Measurements from ENCODE around the gene CERS6. TPM values are rescaled to one million over a fixed set of nuclear protein-coding genes. Genes with fewer than 3 reads are reported as not detected.
A peak's percentile ranks its signal among the peaks of the same experiment; 100 is the strongest.
"Not testable (repeated sequence)": the region's sequence is repeated elsewhere in the genome, so short reads cannot be mapped to it uniquely, and the experiment has no call there.

Gene CERS6
- total RNA-seq, 3 donors from 2014 or later: 14.1 to 17.2 (median 16.7) TPM

DNA sequence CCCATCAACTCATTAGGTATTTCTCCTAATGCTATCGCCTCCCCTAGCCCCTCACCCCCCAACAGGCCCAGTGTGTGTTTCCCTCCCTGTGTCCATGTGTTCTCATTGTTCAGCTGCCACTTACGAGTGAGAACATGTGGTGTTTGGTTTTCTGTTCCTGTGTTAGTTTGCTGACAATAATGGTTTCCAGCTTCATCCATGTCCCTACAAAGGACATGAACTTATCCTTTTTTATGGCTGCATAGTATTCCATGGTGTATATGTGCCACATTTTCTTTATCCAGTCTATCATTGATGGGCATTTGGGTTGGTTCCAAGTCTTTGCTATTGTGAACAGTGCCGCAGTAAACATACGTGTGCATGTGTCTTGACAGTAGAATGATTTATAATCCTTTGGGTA is 35.7 kb downstream of the CERS6 start:
- not testable (repeated sequence) for ATAC-seq; DNase-seq; H3K9me3 Mint-ChIP-seq; H3K36me3 Mint-ChIP-seq (ENCODE audit: insufficient read depth); H3K27me3 Mint-ChIP-seq (ENCODE audit: low read depth)
- Mint-ChIP-seq H3K4me1 (ENCODE audit: low read depth) (peaks cover 54% of the 10 kb centered on the region), H3K4me3 (peak overlapping the region; percentile 35)

DNA sequence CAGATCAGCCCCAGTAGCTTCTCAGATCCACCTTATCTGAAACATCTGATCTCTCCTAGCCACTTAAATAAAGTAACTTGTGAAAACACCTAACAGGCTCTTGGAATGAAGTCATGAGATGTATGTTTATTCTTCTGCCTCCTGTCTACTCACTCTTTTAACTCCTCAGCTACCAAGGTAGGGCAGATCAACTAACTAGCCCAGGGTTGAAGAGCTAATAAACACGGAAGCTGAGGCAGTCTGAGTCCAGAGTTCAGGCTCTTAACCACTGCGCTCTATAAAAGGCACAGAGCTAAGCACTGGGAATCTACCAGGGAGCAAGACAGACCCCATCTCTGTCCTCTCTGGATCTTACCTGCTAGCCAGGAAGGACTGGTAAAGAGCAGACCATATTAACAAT is 37.1 kb downstream of the CERS6 start:
- H3K9me3 Mint-ChIP-seq; ATAC-seq; H3K27me3 Mint-ChIP-seq (ENCODE audit: low read depth); H3K36me3 Mint-ChIP-seq (ENCODE audit: insufficient read depth); H3K4me3 Mint-ChIP-seq; DNase-seq: not testable (repeated sequence)
- H3K4me1 Mint-ChIP-seq (ENCODE audit: low read depth): peaks cover 60% of the 10 kb centered on the region

DNA sequence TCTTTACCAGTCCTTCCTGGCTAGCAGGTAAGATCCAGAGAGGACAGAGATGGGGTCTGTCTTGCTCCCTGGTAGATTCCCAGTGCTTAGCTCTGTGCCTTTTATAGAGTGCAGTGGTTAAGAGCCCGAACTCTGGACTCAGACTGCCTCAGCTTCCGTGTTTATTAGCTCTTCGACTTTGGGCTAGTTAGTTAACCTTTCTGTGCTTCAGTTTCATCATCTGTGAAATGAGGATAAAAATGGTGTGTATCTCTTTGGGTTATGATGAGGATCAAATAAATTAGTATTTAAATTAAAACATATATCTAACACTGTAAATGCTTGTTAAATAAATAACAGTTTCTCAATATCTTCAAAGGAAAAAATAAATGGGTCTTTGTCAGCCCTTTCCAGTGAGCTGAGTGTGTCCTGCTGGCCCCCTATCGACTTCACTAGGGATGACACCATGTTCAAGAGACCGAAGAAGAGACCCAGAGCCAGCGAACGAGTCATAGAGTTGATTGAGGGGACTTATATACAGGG is 38.2 kb downstream of the CERS6 start:
- peaks cover 58% of the 10 kb centered on the region for H3K4me1 Mint-ChIP-seq (ENCODE audit: low read depth)
- DNase-seq: no peak

DNA sequence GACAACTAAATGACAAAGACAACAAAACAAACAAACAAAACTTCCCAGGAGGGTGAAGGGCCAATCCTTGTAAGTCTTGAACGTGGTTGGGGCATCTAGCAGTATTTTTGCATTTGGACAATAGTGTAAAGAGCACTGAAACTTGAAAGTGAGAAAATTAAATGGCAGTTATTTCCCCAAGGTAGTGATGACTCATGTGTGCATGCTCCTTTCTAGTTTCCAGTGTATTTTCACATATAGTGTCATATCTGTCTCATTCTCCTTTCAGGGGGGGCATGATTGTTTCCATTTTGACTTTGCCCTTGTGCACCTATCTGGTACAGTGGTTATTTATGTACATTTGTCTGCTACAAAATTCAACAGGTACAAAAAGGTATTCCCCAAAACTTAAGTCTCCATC is 39.5 kb downstream of the CERS6 start:
- peaks cover 1% of the 10 kb centered on the region for H3K36me3 Mint-ChIP-seq (ENCODE audit: insufficient read depth)
- peaks cover 47% of the 10 kb centered on the region for H3K4me1 Mint-ChIP-seq (ENCODE audit: low read depth)
- peaks cover 2% of the 10 kb centered on the region for H3K27me3 Mint-ChIP-seq (ENCODE audit: low read depth)
- no peak for DNase-seq
- peak; percentile 74 to 79 for ATAC-seq
- H3K4me3 Mint-ChIP-seq: no peak overlapping the region
- peaks cover 4% of the 10 kb centered on the region for H3K9me3 Mint-ChIP-seq

More for the DNA sequence above, 38.2 kb downstream of the CERS6 start:
- Mint-ChIP-seq H3K9me3 (no peaks in the 10 kb centered on the region), H3K36me3 (ENCODE audit: insufficient read depth) (peaks cover 1% of the 10 kb centered on the region), H3K4me3 (no peak overlapping the region), H3K27me3 (ENCODE audit: low read depth) (peaks cover 2% of the 10 kb centered on the region)
- ATAC-seq: no peak

DNA sequence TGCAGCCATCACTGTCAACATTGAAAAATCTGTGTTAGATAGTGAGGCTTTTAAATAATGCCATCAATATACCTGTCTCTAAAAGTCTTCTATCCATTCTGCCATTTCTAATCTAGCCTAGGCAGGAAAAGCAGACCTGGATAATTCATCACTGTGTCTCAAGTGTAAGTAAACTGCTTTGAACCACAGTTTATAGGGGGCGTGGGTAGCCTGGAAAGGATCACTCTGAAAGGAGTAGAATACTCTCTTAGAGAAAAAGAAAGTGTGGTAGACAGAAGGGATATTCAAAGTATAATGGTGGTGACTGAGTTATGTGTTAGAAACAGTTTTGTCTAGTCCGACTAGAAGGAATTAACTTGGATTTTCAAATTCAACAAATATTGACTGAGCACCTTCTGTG is 40.8 kb downstream of the CERS6 start:
- ATAC-seq: no peak
- Mint-ChIP-seq H3K4me1 (ENCODE audit: low read depth) (peaks cover 35% of the 10 kb centered on the region), H3K36me3 (ENCODE audit: insufficient read depth) (peaks cover 1% of the 10 kb centered on the region)

DNA sequence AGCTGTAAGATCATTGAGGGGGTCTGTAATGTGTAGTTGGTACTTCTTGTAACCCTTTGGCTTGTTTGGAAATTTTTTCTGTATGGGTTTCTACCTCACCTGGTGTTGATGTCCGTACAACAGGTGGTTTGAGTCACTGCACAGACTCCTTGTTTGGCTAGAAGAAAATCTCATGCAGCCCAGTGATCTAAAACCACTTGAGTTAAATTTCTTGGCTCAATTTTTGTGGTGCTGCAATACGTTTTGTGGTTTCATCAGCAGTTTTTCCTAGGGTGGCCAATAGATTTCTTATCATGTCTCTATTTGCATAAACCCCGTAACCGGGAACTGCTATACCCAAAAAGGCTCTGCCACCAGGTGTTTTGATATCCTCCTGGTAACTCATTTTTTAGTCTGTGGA is 43.4 kb downstream of the CERS6 start:
- H3K27me3 Mint-ChIP-seq (ENCODE audit: low read depth): no peaks in the 10 kb centered on the region
- no peak for ATAC-seq
- H3K4me1 Mint-ChIP-seq (ENCODE audit: low read depth): peaks cover 34% of the 10 kb centered on the region
- DNase-seq: no peak
- peaks cover 8% of the 10 kb centered on the region for H3K36me3 Mint-ChIP-seq (ENCODE audit: insufficient read depth)
- no peak overlapping the region for H3K4me3 Mint-ChIP-seq
- peaks cover 12% of the 10 kb centered on the region for H3K9me3 Mint-ChIP-seq

More for the DNA sequence above, 40.8 kb downstream of the CERS6 start:
- H3K4me3 Mint-ChIP-seq: no peak overlapping the region
- DNase-seq: no peak
- H3K27me3 Mint-ChIP-seq (ENCODE audit: low read depth): peaks cover 2% of the 10 kb centered on the region
- peaks cover 4% of the 10 kb centered on the region for H3K9me3 Mint-ChIP-seq

DNA sequence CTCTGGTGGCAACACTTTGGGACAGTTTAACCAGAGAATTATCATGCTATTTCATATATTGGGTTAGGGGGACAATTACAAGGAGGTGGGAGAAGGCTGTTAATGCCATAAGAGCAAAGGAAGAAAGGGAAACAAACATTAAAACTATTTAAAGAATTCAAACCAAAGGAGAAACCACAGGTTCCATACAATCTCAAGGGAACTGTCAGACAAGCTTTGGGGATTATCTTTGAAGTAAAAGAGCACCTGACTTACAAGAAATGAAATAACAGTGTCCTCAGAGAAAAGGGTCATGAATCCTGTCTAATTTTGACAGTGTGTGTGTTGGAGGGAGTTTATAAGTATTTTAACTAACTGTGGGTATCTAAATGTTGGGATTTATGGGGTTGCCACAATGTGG is 44.4 kb downstream of the CERS6 start:
- H3K4me3 Mint-ChIP-seq: no peak overlapping the region
- peaks cover 12% of the 10 kb centered on the region for H3K9me3 Mint-ChIP-seq
- peaks cover 25% of the 10 kb centered on the region for H3K4me1 Mint-ChIP-seq (ENCODE audit: low read depth)
- DNase-seq: no peak
- ATAC-seq: no peak
- H3K36me3 Mint-ChIP-seq (ENCODE audit: insufficient read depth): peaks cover 8% of the 10 kb centered on the region
- H3K27me3 Mint-ChIP-seq (ENCODE audit: low read depth): no peaks in the 10 kb centered on the region

DNA sequence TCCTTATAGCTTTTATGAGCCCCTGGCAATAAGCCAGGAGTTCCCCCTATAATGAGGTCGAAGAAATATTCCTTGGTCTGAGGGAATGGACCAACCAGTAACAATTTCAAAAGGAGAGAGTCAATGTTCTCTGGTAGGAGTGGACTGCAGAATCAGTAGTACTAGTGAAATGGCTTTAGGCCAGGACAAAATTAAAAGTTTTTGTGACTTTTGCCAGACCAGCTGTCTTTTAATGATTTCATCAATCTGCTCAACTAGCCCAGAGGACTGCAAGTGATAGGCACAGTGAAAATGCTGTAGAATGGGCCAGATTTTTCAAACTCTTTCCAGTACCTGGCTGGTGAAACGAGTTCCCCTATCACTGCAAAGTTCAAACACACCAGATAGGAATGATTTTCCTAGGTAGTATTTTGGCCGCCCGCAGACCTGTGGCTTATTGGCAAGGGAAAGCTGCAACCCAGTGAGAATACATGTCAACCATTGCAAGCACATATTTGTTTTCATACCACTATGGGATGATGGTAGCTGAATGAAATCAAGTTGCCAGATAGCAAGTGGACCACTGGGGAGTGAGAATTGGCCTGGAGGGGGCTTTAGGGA is 45.5 kb downstream of the CERS6 start:
- peaks cover 12% of the 10 kb centered on the region for H3K9me3 Mint-ChIP-seq
- H3K4me3 Mint-ChIP-seq: no peak overlapping the region
- ATAC-seq (no peak), DNase-seq (no peak)
- H3K4me1 Mint-ChIP-seq (ENCODE audit: low read depth): peaks cover 19% of the 10 kb centered on the region
- peaks cover 6% of the 10 kb centered on the region for H3K36me3 Mint-ChIP-seq (ENCODE audit: insufficient read depth)
- H3K27me3 Mint-ChIP-seq (ENCODE audit: low read depth): no peaks in the 10 kb centered on the region

DNA sequence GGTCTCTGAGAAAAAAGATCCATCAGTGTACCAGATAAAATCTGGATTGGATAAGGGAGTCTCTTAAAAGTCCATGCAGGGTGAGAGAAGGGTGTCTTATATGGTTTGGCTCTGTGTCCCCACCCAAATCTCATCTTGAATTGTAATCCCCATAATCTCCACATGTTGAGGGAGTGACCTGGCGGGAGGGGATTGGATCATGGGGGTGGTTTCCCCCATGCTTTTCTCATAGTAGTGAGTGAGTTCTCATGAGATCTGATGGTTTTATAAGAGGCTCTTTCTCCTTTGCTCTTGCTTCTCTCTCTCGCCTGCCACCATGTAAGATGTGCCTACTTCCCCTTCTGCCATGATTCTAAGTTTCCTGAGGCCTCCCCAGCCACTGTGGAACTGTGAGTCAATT is 46.8 kb downstream of the CERS6 start:
- H3K36me3 Mint-ChIP-seq (ENCODE audit: insufficient read depth); DNase-seq; ATAC-seq; H3K27me3 Mint-ChIP-seq (ENCODE audit: low read depth); H3K4me3 Mint-ChIP-seq: not testable (repeated sequence)
- Mint-ChIP-seq H3K9me3 (peaks cover 12% of the 10 kb centered on the region), H3K4me1 (ENCODE audit: low read depth) (peaks cover 12% of the 10 kb centered on the region)

DNA sequence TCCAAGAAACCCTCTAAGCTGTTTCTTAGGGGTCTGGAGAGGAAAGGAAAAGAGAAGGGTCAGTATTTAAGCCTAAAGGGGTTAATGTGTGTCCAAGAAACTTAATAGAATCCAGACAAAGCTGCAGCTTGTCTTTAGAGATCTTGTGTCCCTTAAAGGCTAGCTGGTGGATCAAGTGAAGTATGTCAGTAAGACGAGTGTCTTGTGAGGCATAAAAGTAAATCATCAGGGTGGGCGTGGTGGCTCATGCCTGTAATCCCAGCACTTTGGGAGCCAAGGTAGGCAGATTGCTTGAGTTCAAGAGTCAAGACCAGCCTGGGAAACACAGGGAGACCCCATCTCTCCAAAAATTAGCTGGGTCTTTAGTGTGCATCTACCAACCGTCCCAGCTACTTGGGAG is 47.8 kb downstream of the CERS6 start:
- Mint-ChIP-seq H3K4me3 (no peak overlapping the region), H3K9me3 (peaks cover 12% of the 10 kb centered on the region), H3K36me3 (ENCODE audit: insufficient read depth) (peaks cover 6% of the 10 kb centered on the region), H3K4me1 (ENCODE audit: low read depth) (peaks cover 13% of the 10 kb centered on the region), H3K27me3 (ENCODE audit: low read depth) (no peaks in the 10 kb centered on the region)
- DNase-seq (no peak), ATAC-seq (no peak)

DNA sequence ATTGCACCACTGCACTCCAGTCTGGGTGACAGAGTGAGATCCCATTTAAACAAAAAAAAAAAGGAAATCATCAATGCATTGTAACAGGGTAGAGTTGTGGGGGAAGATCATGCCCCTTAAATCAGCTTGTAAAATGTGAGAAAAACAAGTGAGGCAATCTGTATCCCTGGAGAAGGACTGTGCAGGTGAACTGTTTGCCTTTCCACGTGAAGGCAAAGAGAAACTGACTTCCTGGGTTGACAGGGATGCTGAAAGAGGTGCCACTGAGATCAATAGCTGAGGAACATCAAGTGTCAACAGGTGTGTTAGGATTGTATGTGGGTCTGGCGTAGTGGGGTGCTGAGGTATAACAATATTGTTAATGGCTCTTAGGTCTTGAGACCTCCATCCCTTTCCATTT is 48.3 kb downstream of the CERS6 start:
- DNase-seq (no peak), ATAC-seq (no peak)
- Mint-ChIP-seq H3K4me1 (ENCODE audit: low read depth) (peaks cover 15% of the 10 kb centered on the region), H3K36me3 (ENCODE audit: insufficient read depth) (peaks cover 6% of the 10 kb centered on the region), H3K4me3 (no peak overlapping the region), H3K27me3 (ENCODE audit: low read depth) (no peaks in the 10 kb centered on the region), H3K9me3 (peaks cover 12% of the 10 kb centered on the region)

DNA sequence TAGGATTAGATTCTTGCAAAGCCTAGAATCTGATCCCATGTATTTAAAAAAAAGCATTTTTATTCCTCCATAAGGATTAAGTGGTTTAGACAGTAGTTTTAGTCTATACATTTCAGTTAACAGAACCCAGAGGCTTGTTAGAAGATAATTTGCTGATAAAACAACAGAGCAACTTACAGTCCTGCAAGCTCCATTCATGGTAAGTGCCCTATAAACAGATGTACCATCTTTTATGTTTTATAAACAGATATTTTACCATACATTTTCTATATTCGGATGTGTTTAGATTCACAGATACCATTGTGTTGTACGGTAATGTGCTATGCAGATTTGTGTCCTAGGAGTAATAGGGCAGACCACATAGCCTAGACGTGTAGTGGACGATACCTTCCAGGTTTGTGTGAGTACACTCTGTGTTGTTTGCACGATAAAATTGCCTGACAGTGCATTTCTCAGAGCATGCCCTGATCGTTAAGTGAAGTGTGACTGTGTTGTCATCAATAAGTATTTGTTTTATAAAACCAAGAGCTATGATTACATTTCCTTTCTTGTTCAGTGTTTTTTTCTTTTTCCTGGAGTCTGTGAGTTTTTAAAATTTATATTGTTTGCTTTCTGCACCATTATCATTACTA is 54.2 kb downstream of the CERS6 start:
- peaks cover 15% of the 10 kb centered on the region for H3K4me1 Mint-ChIP-seq (ENCODE audit: low read depth)
- H3K9me3 Mint-ChIP-seq: no peaks in the 10 kb centered on the region
- no peak overlapping the region for H3K4me3 Mint-ChIP-seq
- DNase-seq (no peak), ATAC-seq (no peak)
- peaks cover 4% of the 10 kb centered on the region for H3K36me3 Mint-ChIP-seq (ENCODE audit: insufficient read depth)
- H3K27me3 Mint-ChIP-seq (ENCODE audit: low read depth): no peaks in the 10 kb centered on the region

DNA sequence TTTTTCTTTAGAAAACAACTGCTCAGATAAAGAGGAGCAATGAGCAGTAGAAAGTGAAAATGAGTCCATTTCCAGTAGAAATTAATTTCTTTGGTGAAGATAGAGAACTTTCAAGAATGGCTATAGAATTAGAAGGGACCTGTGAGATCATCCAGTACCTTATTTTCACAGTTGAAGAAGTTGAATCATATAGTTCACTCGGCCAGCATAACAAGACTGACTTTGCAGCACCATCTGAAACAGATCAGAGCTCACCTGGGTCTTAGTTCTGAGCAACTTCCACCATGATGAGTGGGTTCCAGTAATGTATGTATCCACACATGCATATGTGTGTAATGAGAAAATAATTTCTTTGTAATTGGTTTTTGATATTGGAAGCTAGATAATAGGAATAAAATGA is 58.6 kb downstream of the CERS6 start:
- H3K4me1 Mint-ChIP-seq (ENCODE audit: low read depth): peaks cover 19% of the 10 kb centered on the region
- H3K36me3 Mint-ChIP-seq (ENCODE audit: insufficient read depth): peaks cover 4% of the 10 kb centered on the region
- H3K4me3 Mint-ChIP-seq: no peak overlapping the region
- no peaks in the 10 kb centered on the region for H3K9me3 Mint-ChIP-seq
- no peak for DNase-seq
- peak; percentile 38 to 46 for ATAC-seq
- no peaks in the 10 kb centered on the region for H3K27me3 Mint-ChIP-seq (ENCODE audit: low read depth)

DNA sequence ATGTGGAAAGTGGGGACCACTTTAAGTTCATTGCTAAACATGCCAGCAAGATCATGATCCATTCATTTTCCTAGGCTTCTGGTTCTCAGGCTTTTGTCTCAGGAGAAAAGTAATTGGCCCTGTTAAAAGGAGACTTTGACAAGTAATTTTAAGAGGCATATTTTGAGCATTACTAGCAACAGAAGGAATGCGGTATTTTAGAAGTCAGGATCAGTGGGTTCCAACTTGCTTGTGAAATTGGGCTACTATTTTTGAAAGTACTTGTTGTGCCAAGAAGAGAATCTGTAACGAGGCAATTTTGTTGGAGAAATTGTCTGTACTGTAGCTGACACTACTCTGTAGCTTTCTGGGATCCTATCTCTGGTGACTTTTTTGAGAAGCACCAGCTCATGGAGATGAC is 59.4 kb downstream of the CERS6 start:
- H3K36me3 Mint-ChIP-seq (ENCODE audit: insufficient read depth): peaks cover 4% of the 10 kb centered on the region
- DNase-seq: no peak
- H3K4me1 Mint-ChIP-seq (ENCODE audit: low read depth): peaks cover 22% of the 10 kb centered on the region
- H3K9me3 Mint-ChIP-seq: no peaks in the 10 kb centered on the region
- H3K4me3 Mint-ChIP-seq: no peak overlapping the region
- no peaks in the 10 kb centered on the region for H3K27me3 Mint-ChIP-seq (ENCODE audit: low read depth)
- no peak for ATAC-seq

DNA sequence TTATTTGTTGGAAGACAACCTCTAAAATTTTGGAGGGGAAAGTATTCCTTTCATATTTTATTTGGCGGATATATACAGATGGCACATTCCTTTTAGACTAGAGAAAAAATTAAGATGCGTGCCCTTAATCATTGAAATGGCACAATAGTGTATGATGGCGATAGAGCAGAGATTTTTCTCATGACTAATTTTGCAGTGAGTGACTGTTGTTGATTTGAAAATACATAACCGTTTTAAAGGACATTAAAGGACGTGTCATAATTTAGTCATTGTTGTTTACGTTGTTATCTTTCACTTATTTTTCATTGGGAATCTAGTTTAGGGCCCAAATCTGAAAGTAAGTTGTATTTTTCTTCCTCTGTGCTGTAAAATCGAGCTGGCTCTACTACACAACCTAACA is 61.7 kb downstream of the CERS6 start:
- no peak overlapping the region for H3K4me3 Mint-ChIP-seq
- peaks cover 6% of the 10 kb centered on the region for H3K36me3 Mint-ChIP-seq (ENCODE audit: insufficient read depth)
- H3K9me3 Mint-ChIP-seq: no peaks in the 10 kb centered on the region
- no peak for ATAC-seq
- no peak for DNase-seq
- H3K4me1 Mint-ChIP-seq (ENCODE audit: low read depth): peaks cover 28% of the 10 kb centered on the region
- no peaks in the 10 kb centered on the region for H3K27me3 Mint-ChIP-seq (ENCODE audit: low read depth)
